ENCODE data around the gene CCNE1. TPM values are rescaled to one million over a fixed set of nuclear protein-coding genes. Genes with fewer than 3 reads are reported as not detected.

The CCNE1 gene
- total and polyA plus RNA-seq, 9 of the 15 experiments (the other 6 are each of a cell fraction or from before 2014, with no cell fraction given) = 6.2 to 41.0 (median 31.6) TPM

GRCh38 chr19:29837996-29838395, 26.2 kb downstream of the CCNE1 start (continued):
- TF ChIP-seq IFI16 (CRISPR knock-in tag; IDR thresholded peaks at IDR 0.05) (no peak), SAFB (IDR thresholded peaks at IDR 0.05; ENCODE audit: borderline replicate concordance, low read depth, low read length) (no peak)

- no TSS peak for BruUV-seq (replicated peaks)
- no peak for DNase-seq (ENCODE audit: extremely low read depth in 1 of 4, low spot score in 3 of 4)
- H3K9ac ChIP-seq (ENCODE audit: insufficient read depth in 1 of 2, low read depth in 2 of 2, low read length in 2 of 2) = no peak overlapping the region
- no peak overlapping the region for H3K27ac ChIP-seq (ENCODE audit: extremely low read depth, low read depth, low read length)
- no peak for ATAC-seq
- TF ChIP-seq PRDM10 (IDR thresholded peaks at IDR 0.05; ENCODE audit: partially characterized antibody) (peak; percentile 61), ZNF146 (CRISPR knock-in tag; IDR thresholded peaks at IDR 0.05; ENCODE audit: unreplicated experiment) (no peak), PHTF2 (CRISPR knock-in tag; IDR thresholded peaks at IDR 0.05) (no peak), ZNF263 (CRISPR knock-in tag; IDR thresholded peaks at IDR 0.05; ENCODE audit: borderline replicate concordance) (no peak)
- H3K4me2 ChIP-seq (ENCODE audit: insufficient read depth, low read length) = no peak overlapping the region
- H3K79me2 ChIP-seq (ENCODE audit: control insufficient read depth, insufficient read depth, low read length) = no peaks in the 10 kb centered on the region
- peaks cover 40 to 73% of the 10 kb centered on the region in 2 experiments for H3K27me3 ChIP-seq (ENCODE audit: control insufficient read depth in 2 of 2, insufficient read depth in 2 of 2, low read length in 2 of 2)
- H2AFZ ChIP-seq (ENCODE audit: low read depth, low read length) = no peak overlapping the region
- ChIA-PET CTCF (ENCODE audit: low intra/inter-chr PET ratio) (no interaction called here), POLR2A (interaction anchor here (0.9 to 1.1 kb wide), 2 partner anchors 11 to 39 kb away, joined by 3 to 4 read pairs; no protein-coding TSS in a partner anchor)
- H4K20me1 ChIP-seq (replicated peaks; ENCODE audit: control insufficient read depth, insufficient read depth, low read length) = peaks cover 17% of the 10 kb centered on the region
- intact Hi-C loops (cut with micrococcal nuclease) (no loop called here), in situ Hi-C loops (cut with MboI) (no loop called here)
- no peak for FAIRE-seq
- no peaks in the 10 kb centered on the region for H3K9me3 ChIP-seq (replicated peaks; ENCODE audit: control insufficient read depth, insufficient read depth, low read depth, low read length)
- H3K4me1 ChIP-seq (replicated peaks in 1 of 2; ENCODE audit: control insufficient read depth in 2 of 2, insufficient read depth in 2 of 2, low read length in 2 of 2) = peaks cover 0 to 19% of the 10 kb centered on the region in 2 experiments; a peak in 4 of 5 replicates
- peaks cover 3% of the 10 kb centered on the region for H3K9me1 ChIP-seq (ENCODE audit: control insufficient read depth, insufficient read depth, low read length)
- no peak overlapping the region for H3K4me3 ChIP-seq
- H3K36me3 ChIP-seq (ENCODE audit: control insufficient read depth, insufficient read depth, low read length) = no peaks in the 10 kb centered on the region
- 7% methylated on average over 22 of the region's 22 CpGs for WGBS (ENCODE audit: insufficient coverage, low coverage, missing lambda C conversion rate)
These were observed 28.5 kb downstream of the CCNE1 start for GRCh38 chr19:29840066-29840950.
